IMR-90 (cell line): ENCODE measurements around the gene FAM216B. TPM values are rescaled to one million over a fixed set of nuclear protein-coding genes. Genes with fewer than 3 reads are reported as not detected.

Experiments
- ATAC-seq: fragments of 200-7000 bp; cut with Tn5 transposase; 2 replicates; pipeline ENCODE4 v1.9.1; 2020; ENCODE audit warnings: low read depth, mild to moderate bottlenecking, moderate library complexity
- BruUV-seq: library from RNA; stranded (reverse); fragments of 400-500 nt; replicated peaks from 2 replicates; lab custom pipeline; 2021; lab: Mats Ljungman, UMichigan
- CTCF ChIA-PET: fragments of 300-600 bp; formaldehyde crosslinking; extraction: SDS; loops from one replicate; lab custom pipeline; 2021; ENCODE audit warnings: antibody characterized with exemption; lab: Yijun Ruan, JAX
- POLR2A ChIA-PET: fragments of 300-600 bp; sonication (Branson Sonifier 250); formaldehyde crosslinking; loops from one replicate; lab custom pipeline; 2022; ENCODE audit warnings: antibody characterized with exemption; ENCODE audit not compliant: unreplicated experiment; lab: Charles Lee
- DNase-seq: peaks from one replicate; pipeline ENCODE4 v3.0.0; 2013
- H2AFZ ChIP-seq: replicated peaks from 2 replicates; pipeline ENCODE3; 2013; ENCODE audit warnings: low read length, mild to moderate bottlenecking; ENCODE audit not compliant: poor library complexity
- H2AK5ac ChIP-seq: 2 replicates; pipeline ENCODE4 v1.6.1; 2013; ENCODE audit warnings: low read depth, low read length, inconsistent platforms
- H2AK9ac ChIP-seq: replicated peaks from 2 replicates; pipeline ENCODE3; 2013; ENCODE audit warnings: mild to moderate bottlenecking, low read depth, low read length, moderate library complexity; ENCODE audit not compliant: poor library complexity
- H2BK120ac ChIP-seq: 2 replicates; pipeline ENCODE4 v1.6.1; 2013; ENCODE audit warnings: low read depth, low read length, inconsistent platforms
- H2BK15ac ChIP-seq: 3 replicates; pipeline ENCODE4 v1.6.1; 2013; ENCODE audit warnings: low read depth, low read length, inconsistent platforms
- H2BK20ac ChIP-seq: 2 replicates; pipeline ENCODE4 v1.6.1; 2013; ENCODE audit warnings: low read depth, mild to moderate bottlenecking, inconsistent platforms, low read length, moderate library complexity
- H2BK5ac ChIP-seq: 2 replicates; pipeline ENCODE4 v1.6.1; 2013; ENCODE audit warnings: mild to moderate bottlenecking, low read depth, low read length, inconsistent platforms; ENCODE audit not compliant: poor library complexity, severe bottlenecking
- H3K14ac ChIP-seq: replicated peaks from 2 replicates; pipeline ENCODE4 v1.6.1; 2013; ENCODE audit warnings: low read depth, low read length, inconsistent platforms
- H3K18ac ChIP-seq: 2 replicates; pipeline ENCODE4 v1.6.1; 2013; ENCODE audit warnings: low read depth, low read length, control low read depth
- H3K23ac ChIP-seq: 2 replicates; pipeline ENCODE4 v1.6.1; 2013; ENCODE audit warnings: low read depth, low read length, inconsistent platforms
- H3K27ac ChIP-seq: 2 replicates; pipeline ENCODE4 v1.5.1; 2013; ENCODE audit warnings: mild to moderate bottlenecking, control low read depth, low read length; ENCODE audit not compliant: insufficient read depth
- H3K27me3 ChIP-seq: 2 replicates; pipeline ENCODE4 v1.6.1; 2013; ENCODE audit warnings: low read length; ENCODE audit not compliant: control insufficient read depth, insufficient read depth
- H3K36me3 ChIP-seq: 2 replicates; pipeline ENCODE4 v1.6.1; 2013; ENCODE audit warnings: low read length, mixed read lengths; ENCODE audit not compliant: control insufficient read depth, insufficient read depth
- H3K4ac ChIP-seq: 2 replicates; pipeline ENCODE4 v1.6.1; 2013; ENCODE audit warnings: low read depth, low read length, inconsistent platforms
- H3K4me1 ChIP-seq: 2 replicates; pipeline ENCODE4 v1.6.1; 2013; ENCODE audit warnings: low read length, mixed read lengths; ENCODE audit not compliant: control insufficient read depth, insufficient read depth
- H3K4me2 ChIP-seq: 2 replicates; pipeline ENCODE4 v1.6.1; 2013; ENCODE audit warnings: low read depth, mild to moderate bottlenecking, control low read depth, low read length, moderate library complexity
- H3K4me3 ChIP-seq: 2 replicates; pipeline ENCODE4 v1.5.1; 2013; ENCODE audit warnings: low read depth, mild to moderate bottlenecking, control low read depth, low read length, moderate library complexity; ENCODE audit not compliant: insufficient read depth
- H3K56ac ChIP-seq: 2 replicates; pipeline ENCODE4 v1.6.1; 2013; ENCODE audit warnings: low read length, inconsistent platforms; ENCODE audit not compliant: insufficient read depth; ENCODE audit errors: extremely low read depth
- H3K79me1 ChIP-seq, 2 experiments: 2 replicates each; pipeline ENCODE4 v1.6.1; 2013; ENCODE audit warnings: low read length in 2 of 2, inconsistent platforms in 1 of 2, low read depth in 1 of 2
- H3K9ac ChIP-seq: 2 replicates; pipeline ENCODE4 v1.6.1; 2013; ENCODE audit warnings: low read depth, low read length, control low read depth
- H3K9me1 ChIP-seq: 2 replicates; pipeline ENCODE4 v1.6.1; 2013; ENCODE audit warnings: low read length, inconsistent platforms; ENCODE audit not compliant: insufficient read depth
- H3K9me3 ChIP-seq: 2 replicates; pipeline ENCODE4 v1.6.1; 2013; ENCODE audit warnings: low read length; ENCODE audit not compliant: control insufficient read depth, insufficient read depth
- H4K20me1 ChIP-seq: 2 replicates; pipeline ENCODE4 v1.6.1; 2013; ENCODE audit warnings: low read length, inconsistent platforms; ENCODE audit not compliant: insufficient read depth
- H4K5ac ChIP-seq: 2 replicates; pipeline ENCODE4 v1.6.1; 2013; ENCODE audit warnings: mild to moderate bottlenecking, low read depth, low read length, control low read depth
- H4K8ac ChIP-seq, 2 experiments: 2 replicates each; pipeline ENCODE4 v1.6.1; 2013; ENCODE audit warnings: low read depth in 2 of 2, low read length in 2 of 2, control low read depth in 1 of 2, inconsistent platforms in 1 of 2
- H4K91ac ChIP-seq: 2 replicates; pipeline ENCODE4 v1.6.1; 2013; ENCODE audit warnings: low read depth, low read length, inconsistent platforms; ENCODE audit not compliant: insufficient read depth
- BHLHE40 ChIP-seq: fragments of 150-350 bp; IDR thresholded peaks from 2 replicates; pipeline ENCODE4 v1.6.1; 2016; ENCODE audit warnings: mild to moderate bottlenecking, low read depth, low read length
- CHD1 ChIP-seq: IDR thresholded peaks from 2 replicates; pipeline ENCODE4 v1.6.1; 2012; ENCODE audit warnings: low read depth, low read length, improper control_type of control experiment
- CTCF ChIP-seq: conservative IDR thresholded peaks from 2 replicates; pipeline ENCODE4 v1.5.1; 2012; ENCODE audit warnings: mild to moderate bottlenecking, low read depth, low read length, improper control_type of control experiment
- FOS ChIP-seq: fragments of 150-350 bp; IDR thresholded peaks from 2 replicates; pipeline ENCODE4 v1.6.1; 2016; ENCODE audit warnings: low read depth, low read length
- MAFK ChIP-seq: IDR thresholded peaks from 2 replicates; pipeline ENCODE4 v1.6.1; 2012; ENCODE audit warnings: low read depth, low read length, improper control_type of control experiment
- MAZ ChIP-seq: IDR thresholded peaks from 2 replicates; pipeline ENCODE4 v1.6.1; 2012; ENCODE audit warnings: low read depth, mild to moderate bottlenecking, low read length, improper control_type of control experiment, moderate library complexity, borderline replicate concordance
- MXI1 ChIP-seq: IDR thresholded peaks from 2 replicates; pipeline ENCODE4 v1.6.1; 2012; ENCODE audit warnings: low read depth, mild to moderate bottlenecking, low read length, moderate library complexity, borderline replicate concordance
- WGBS, 2 experiments: methylation state at CpG; one replicate each; pipeline versions ENCODE4 v1.1.5 to v1.1.7; 2013; ENCODE audit warnings: missing lambda C conversion rate in 2 of 2; ENCODE audit not compliant: insufficient read length in 1 of 2; ENCODE audit errors: extremely low coverage in 2 of 2; 5-methylcytosine and 5-hydroxymethylcytosine counted together
- dilution Hi-C: fragments of 300-500 bp; cut with HindIII; formaldehyde crosslinking; loops from one replicate; pipeline ENCODE4 v1.14.3; 2018; ENCODE audit warnings: low sequenced_read_pairs; ENCODE audit not compliant: unreplicated experiment
- in situ Hi-C: fragments of 300-500 bp; cut with MboI; formaldehyde crosslinking; loops from 3 replicates; pipeline ENCODE4 v1.14.3; 2019; ENCODE audit warnings: low sequenced_read_pairs, inconsistent platforms, mixed read lengths
- intact Hi-C: fragments of 100-400 bp; cut with micrococcal nuclease; formaldehyde crosslinking; loops from 2 replicates; pipeline ENCODE4 v1.10.0; 2022
- polyA plus RNA-seq, 3 experiments: library from polyadenylated mRNA; depleted of rRNA; stranded (reverse); fragments of >200 nt; gene quantifications; 2 replicates each; pipeline ENCODE4 v1.2.3, GENCODE V29; 2012; ENCODE audit warnings: low replicate concordance in 1 of 3
- total RNA-seq: library from RNA; depleted of rRNA; stranded (reverse); fragments of >200 nt; gene quantifications from 2 replicates; pipeline ENCODE4 v1.2.3, GENCODE V29; 2012
- TF ChIP-seq, protein P1 (sequence below): fragments of 150-350 bp; IDR thresholded peaks from 2 replicates; pipeline ENCODE4 v1.6.1; 2017; ENCODE audit warnings: mild to moderate bottlenecking, antibody characterized with exemption, low read length, low read depth

Gene FAM216B
- total and polyA plus RNA-seq, 2 of the 4 experiments (the other 2 are of a cell fraction): not detected

DNA sequence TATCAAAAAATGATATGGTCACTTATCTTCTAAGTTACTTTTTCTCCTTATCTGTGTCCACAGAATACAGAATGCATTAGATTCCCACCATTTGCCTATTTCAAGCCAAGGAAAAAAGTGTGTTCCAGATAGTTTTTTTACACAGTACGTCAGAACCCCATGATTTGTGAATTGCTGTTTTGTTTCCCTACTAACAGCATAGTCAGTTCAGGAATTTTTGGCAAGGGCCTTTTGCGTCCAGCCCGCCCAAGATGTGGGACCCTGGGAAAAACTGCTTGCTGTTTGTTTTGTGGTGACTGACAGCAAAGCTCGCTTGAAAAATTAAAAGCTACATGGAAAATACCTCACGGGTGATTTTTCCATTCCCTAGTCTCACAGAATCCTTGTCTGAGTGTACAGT lies 20.4 kb upstream of the FAM216B start:
- in situ Hi-C loops (no loop called here), dilution Hi-C loops (no loop called here), intact Hi-C loops (no loop called here)
- no peak overlapping the region for H3K56ac ChIP-seq
- H3K9ac ChIP-seq: no peak overlapping the region
- BruUV-seq: no TSS peak
- no peaks in the 10 kb centered on the region for H3K27me3 ChIP-seq
- H2BK20ac ChIP-seq: peak overlapping the region; percentile 53
- ChIA-PET CTCF (no interaction called here), POLR2A (no interaction called here)
- TF ChIP-seq FOS: no peak
- no peak for TF ChIP-seq MAZ
- no peak for TF ChIP-seq MAFK
- TF ChIP-seq CHD1: no peak
- no peak for TF ChIP-seq CTCF
- TF ChIP-seq, protein P1, sequence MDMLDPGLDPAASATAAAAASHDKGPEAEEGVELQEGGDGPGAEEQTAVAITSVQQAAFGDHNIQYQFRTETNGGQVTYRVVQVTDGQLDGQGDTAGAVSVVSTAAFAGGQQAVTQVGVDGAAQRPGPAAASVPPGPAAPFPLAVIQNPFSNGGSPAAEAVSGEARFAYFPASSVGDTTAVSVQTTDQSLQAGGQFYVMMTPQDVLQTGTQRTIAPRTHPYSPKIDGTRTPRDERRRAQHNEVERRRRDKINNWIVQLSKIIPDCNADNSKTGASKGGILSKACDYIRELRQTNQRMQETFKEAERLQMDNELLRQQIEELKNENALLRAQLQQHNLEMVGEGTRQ: no peak
- no peak for TF ChIP-seq BHLHE40
- no peak for TF ChIP-seq MXI1
- H2AFZ ChIP-seq: no peak overlapping the region
- peak overlapping the region; percentile 10; the same call in 1 of the 2 replicates for H2AK5ac ChIP-seq
- no peak overlapping the region for H3K4me3 ChIP-seq
- H4K5ac ChIP-seq: peak overlapping the region; percentile 72; the same call in 1 of the 2 replicates
- H3K9me3 ChIP-seq: no peaks in the 10 kb centered on the region
- H4K91ac ChIP-seq: peak overlapping the region; percentile 38
- H3K79me1 ChIP-seq: no peaks in the 10 kb centered on the region
- H3K4me1 ChIP-seq: peaks cover 4% of the 10 kb centered on the region
- ATAC-seq (no peak), DNase-seq (peak; percentile 70)
- H3K4me2 ChIP-seq: no peak overlapping the region
- peak overlapping the region; percentile 50; the same call in 1 of the 2 replicates for H3K14ac ChIP-seq
- H3K36me3 ChIP-seq: no peaks in the 10 kb centered on the region
- H3K4ac ChIP-seq: peak overlapping the region; percentile 61
- H4K20me1 ChIP-seq: no peaks in the 10 kb centered on the region
- no peak overlapping the region for H2AK9ac ChIP-seq
- H4K8ac ChIP-seq: peak overlapping the region; percentile 38 to 57; a peak in 2 of 4 replicates
- no CpG with 5 or more reads among the region's 5 CpGs for WGBS, 2 experiments
- peak overlapping the region; percentile 56; the same call in 2 of the 3 replicates for H2BK15ac ChIP-seq
- H3K18ac ChIP-seq: 0 out of 2 replicates have a peak overlapping the region, but pooled peaks have one; percentile 47
- no peak overlapping the region for H3K27ac ChIP-seq
- H3K23ac ChIP-seq: no peak overlapping the region
- peak overlapping the region; percentile 16 for H2BK120ac ChIP-seq
- H2BK5ac ChIP-seq: peak overlapping the region; percentile 47
- H3K9me1 ChIP-seq: no peaks in the 10 kb centered on the region
